K562 (cell line): Measurements from ENCODE around the gene FLCN. TPM values are rescaled to one million over a fixed set of nuclear protein-coding genes. Genes with fewer than 3 reads are reported as not detected.

ENCODE experiments used
- polyA plus RNA-seq, 8 experiments: library from polyadenylated mRNA; depleted of rRNA in 4 of 8; stranded (reverse) in 5 of 8; unstranded in 3 of 8; fragments of >200 nt; fragmentation: Nextera tagmentation in 2 of 8; fragmentation: Illumina TruSeq in 1 of 8; extraction: Ambion mirVana in 2 of 8; extraction: Trizol in 1 of 8; gene quantifications; 2 replicates each; pipeline versions ENCODE4 v1.2.1 to v1.2.3, GENCODE V29; 2011 to 2014; ENCODE audit warnings: inconsistent platforms in 1 of 8, missing spikeins in 1 of 8
- total RNA-seq, 7 experiments: library from RNA; depleted of rRNA in 6 of 7; stranded (reverse); fragments of >200 nt in 6 of 7; fragmentation: Illumina TruSeq in 2 of 7; extraction: Trizol in 2 of 7; gene quantifications; 2 replicates each; pipeline versions ENCODE4 v1.2.1 to v1.2.3, GENCODE V29; 2011 to 2021; ENCODE audit warnings: low replicate concordance in 1 of 7
- TF ChIP-seq, protein P1 (sequence below): fragments of 450-650 bp; IDR thresholded peaks from 2 replicates; pipeline ENCODE4 v1.6.1; 2016; ENCODE audit warnings: low read depth
- TF ChIP-seq, protein P2 (sequence below), 2 experiments: fragments of 450-650 bp; IDR thresholded peaks; 2 replicates each; pipeline ENCODE4 v1.6.1; 2016; ENCODE audit warnings: mild to moderate bottlenecking in 2 of 2, borderline replicate concordance in 1 of 2, low read depth in 1 of 2, moderate library complexity in 1 of 2

The FLCN gene
- total and polyA plus RNA-seq, 9 of the 15 experiments (the other 6 are each of a cell fraction or from before 2014, with no cell fraction given) = 1.6 to 33.5 (median 10.9) TPM

DNA sequence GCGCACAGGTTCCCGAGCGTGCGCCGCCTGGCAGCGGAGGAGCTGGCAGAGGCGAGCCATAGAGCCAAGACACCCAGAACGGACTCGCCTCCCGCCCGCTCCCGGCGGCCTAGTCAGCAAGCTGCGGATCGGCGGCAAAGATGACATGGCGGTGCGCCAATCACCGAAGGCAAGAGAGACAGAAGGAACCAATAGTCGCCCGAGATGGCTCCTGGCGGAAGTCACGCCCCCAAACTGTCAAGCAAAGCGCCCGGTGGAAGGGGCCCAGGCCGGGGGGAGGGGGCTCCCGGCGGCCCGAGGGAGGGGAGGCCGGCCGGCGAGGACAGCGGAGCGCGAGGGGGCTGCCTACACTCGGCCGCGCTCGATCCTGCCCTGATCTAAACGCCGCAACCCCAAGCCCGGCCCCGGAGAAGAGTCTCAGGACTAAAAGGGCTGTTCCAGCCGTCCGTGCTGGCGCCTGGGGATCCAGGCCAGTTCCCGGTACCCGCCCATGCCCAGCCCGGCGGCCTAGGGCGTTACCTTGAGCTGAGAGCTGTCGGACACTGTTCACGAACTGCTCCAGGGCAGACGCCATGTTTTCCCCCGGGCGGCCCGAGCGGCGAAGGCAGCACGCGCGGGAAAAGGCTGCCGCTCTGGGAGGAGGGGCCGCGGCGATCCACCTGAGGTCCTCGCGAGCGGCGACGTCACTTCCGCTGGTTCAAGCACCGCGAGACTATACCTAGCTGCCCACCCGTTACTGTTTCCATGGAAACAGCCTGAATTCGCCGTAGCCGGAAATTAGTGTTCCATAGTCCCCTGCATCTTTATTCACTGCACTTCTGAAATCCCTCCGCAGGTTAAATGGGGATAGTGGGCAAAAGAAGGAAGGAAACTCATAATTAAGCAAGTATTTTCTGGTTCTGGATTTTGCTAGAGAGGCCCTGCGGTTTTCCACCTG lies 43.9 kb upstream of the FLCN start, which contains the start of gene COPS3 (continued):
- TF ChIP-seq, protein P1, sequence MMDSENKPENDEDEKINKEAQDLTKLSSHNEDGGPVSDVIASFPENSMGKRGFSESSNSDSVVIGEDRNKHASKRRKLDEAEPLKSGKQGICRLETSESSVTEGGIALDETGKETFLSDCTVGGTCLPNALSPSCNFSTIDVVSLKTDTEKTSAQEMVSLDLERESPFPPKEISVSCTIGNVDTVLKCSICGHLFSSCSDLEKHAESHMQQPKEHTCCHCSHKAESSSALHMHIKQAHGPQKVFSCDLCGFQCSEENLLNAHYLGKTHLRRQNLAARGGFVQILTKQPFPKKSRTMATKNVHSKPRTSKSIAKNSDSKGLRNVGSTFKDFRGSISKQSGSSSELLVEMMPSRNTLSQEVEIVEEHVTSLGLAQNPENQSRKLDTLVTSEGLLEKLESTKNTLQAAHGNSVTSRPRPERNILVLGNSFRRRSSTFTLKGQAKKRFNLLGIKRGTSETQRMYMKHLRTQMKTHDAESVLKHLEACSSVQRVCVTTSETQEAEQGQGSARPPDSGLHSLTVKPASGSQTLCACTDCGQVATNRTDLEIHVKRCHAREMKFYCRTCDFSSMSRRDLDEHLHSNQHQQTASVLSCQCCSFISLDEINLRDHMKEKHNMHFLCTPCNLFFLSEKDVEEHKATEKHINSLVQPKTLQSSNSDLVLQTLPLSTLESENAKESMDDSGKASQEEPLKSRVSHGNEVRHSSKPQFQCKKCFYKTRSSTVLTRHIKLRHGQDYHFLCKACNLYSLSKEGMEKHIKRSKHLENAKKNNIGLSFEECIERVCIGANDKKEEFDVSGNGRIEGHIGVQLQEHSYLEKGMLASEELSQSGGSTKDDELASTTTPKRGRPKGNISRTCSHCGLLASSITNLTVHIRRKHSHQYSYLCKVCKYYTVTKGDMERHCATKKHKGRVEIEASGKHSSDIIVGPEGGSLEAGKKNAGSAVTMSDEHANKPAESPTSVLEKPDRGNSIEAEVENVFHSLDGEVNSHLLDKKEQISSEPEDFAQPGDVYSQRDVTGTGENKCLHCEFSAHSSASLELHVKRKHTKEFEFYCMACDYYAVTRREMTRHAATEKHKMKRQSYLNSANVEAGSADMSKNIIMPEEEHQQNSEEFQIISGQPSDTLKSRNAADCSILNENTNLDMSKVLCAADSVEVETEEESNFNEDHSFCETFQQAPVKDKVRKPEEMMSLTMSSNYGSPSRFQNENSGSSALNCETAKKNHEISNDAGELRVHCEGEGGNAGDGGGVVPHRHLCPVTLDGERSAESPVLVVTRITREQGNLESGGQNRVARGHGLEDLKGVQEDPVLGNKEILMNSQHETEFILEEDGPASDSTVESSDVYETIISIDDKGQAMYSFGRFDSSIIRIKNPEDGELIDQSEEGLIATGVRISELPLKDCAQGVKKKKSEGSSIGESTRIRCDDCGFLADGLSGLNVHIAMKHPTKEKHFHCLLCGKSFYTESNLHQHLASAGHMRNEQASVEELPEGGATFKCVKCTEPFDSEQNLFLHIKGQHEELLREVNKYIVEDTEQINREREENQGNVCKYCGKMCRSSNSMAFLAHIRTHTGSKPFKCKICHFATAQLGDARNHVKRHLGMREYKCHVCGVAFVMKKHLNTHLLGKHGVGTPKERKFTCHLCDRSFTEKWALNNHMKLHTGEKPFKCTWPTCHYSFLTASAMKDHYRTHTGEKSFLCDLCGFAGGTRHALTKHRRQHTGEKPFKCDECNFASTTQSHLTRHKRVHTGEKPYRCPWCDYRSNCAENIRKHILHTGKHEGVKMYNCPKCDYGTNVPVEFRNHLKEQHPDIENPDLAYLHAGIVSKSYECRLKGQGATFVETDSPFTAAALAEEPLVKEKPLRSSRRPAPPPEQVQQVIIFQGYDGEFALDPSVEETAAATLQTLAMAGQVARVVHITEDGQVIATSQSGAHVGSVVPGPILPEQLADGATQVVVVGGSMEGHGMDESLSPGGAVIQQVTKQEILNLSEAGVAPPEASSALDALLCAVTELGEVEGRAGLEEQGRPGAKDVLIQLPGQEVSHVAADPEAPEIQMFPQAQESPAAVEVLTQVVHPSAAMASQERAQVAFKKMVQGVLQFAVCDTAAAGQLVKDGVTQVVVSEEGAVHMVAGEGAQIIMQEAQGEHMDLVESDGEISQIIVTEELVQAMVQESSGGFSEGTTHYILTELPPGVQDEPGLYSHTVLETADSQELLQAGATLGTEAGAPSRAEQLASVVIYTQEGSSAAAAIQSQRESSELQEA = no peak
- TF ChIP-seq, protein P2, sequence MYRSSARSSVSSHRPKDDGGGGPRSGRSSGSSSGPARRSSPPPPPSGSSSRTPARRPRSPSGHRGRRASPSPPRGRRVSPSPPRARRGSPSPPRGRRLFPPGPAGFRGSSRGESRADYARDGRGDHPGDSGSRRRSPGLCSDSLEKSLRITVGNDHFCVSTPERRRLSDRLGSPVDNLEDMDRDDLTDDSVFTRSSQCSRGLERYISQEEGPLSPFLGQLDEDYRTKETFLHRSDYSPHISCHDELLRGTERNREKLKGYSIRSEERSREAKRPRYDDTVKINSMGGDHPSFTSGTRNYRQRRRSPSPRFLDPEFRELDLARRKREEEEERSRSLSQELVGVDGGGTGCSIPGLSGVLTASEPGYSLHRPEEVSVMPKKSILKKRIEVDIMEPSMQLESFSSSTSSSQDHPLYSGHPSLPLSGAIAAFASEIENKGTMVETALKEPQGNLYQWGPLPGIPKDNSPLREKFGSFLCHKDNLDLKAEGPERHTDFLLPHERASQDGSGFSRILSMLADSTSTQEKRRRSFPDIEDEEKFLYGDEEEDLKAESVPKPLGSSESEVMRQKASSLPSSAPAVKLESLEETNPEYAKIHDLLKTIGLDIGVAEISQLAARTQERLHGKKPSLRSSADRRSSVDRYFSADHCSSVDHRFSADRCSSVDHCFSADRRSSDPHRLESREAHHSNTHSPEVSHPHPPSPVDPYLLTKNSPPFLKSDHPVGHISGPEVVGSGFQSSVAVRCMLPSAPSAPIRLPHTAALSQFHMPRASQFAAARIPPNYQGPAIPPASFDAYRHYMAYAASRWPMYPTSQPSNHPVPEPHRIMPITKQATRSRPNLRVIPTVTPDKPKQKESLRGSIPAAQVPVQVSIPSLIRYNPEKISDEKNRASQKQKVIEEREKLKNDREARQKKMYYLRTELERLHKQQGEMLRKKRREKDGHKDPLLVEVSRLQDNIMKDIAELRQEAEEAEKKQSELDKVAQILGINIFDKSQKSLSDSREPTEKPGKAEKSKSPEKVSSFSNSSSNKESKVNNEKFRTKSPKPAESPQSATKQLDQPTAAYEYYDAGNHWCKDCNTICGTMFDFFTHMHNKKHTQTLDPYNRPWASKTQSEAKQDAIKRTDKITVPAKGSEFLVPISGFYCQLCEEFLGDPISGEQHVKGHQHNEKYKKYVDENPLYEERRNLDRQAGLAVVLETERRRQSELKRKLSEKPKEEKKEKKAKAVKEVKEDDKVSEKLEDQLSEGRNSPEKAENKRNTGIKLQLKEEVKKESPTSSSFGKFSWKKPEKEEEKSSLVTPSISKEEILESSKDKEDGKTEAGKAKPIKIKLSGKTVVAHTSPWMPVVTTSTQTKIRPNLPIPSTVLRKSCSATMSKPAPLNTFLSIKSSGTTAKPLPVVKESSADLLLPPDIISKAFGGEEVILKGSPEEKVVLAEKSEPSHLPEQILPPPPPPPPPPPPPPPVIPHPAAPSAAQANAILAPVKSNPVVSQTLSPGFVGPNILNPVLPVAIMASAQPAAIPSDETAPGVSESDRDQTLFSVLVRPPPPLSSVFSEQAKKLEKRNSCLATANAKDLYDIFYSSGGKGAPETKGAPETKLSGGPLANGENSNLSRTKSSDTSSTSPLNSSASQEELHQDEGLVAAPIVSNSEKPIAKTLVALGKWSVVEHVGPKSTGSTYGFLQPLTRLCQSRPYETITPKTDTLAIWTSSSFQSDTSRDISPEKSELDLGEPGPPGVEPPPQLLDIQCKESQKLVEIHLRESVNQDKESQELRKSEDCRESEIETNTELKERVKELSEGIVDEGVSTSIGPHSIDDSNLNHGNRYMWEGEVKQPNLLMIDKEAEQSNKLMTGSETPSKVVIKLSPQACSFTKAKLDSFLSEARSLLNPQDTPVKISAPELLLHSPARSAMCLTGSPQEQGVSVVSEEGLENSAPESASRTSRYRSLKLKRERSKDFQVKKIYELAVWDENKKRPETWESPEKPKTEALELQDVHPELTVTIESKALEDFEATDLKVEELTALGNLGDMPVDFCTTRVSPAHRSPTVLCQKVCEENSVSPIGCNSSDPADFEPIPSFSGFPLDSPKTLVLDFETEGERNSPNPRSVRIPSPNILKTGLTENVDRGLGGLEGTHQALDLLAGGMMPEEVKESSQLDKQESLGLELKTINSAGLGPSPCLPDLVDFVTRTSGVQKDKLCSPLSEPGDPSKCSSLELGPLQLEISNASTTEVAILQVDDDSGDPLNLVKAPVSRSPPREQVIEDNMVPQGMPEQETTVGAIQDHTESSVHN (IDR thresholded peaks at IDR 0.05; ENCODE audit: borderline replicate concordance in 1 of 2, low read depth in 1 of 2) = no peak
